ENCODE measurements around the gene DAAM1.

DAAM1 gene

DNA sequence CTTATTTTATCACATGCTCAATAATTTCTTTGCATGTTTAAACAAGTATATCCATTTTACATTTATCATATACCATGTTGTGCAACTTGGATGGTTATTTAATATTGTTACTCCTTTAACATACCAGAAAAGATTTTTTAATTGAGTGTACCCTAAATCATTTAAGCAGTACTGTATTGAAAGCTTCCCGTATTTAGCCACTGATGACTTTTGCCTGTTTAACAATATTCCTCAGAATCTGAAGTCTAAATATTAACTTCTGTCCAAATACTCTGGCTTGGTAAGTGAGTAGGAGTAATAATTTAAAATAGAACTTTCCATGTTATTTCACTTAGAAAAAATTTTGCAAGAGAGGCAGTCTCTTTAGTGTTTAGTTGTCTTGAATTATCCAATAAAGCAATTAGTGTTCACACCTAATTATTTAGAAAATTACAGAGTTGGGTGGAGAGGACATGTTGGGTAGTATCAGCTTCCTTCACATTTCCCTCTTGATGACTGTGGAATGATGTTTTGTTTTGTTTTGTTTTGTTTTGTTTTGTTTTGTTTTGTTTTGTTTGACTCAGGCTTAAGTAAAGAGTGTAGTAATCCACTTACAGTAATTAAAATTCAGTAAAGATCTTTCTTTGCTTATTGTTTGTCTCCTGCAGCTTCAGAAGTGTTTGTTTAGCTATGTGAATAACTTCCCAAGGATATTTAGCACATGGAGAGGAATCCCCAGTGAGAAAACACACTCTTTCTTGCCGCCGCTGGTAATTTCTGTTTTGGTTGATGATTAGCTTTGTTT lies 59.5 kb downstream of the DAAM1 start:
- no peak overlapping the region for H3K27ac ChIP-seq
- no peak overlapping the region for H3K4me3 ChIP-seq (ENCODE audit: low read depth in 1 of 2, low read length in 1 of 2)
- H3K4me1 ChIP-seq (ENCODE audit: control insufficient read depth in 1 of 2, insufficient read depth in 1 of 2, low read depth in 1 of 2, low read length in 1 of 2), result no peaks in the 10 kb centered on the region
- H3K9me3 ChIP-seq, result no peaks in the 10 kb centered on the region
- no peaks in the 10 kb centered on the region for H3K36me3 ChIP-seq
- no peaks in the 10 kb centered on the region for H3K27me3 ChIP-seq
- TF ChIP-seq, protein P1, sequence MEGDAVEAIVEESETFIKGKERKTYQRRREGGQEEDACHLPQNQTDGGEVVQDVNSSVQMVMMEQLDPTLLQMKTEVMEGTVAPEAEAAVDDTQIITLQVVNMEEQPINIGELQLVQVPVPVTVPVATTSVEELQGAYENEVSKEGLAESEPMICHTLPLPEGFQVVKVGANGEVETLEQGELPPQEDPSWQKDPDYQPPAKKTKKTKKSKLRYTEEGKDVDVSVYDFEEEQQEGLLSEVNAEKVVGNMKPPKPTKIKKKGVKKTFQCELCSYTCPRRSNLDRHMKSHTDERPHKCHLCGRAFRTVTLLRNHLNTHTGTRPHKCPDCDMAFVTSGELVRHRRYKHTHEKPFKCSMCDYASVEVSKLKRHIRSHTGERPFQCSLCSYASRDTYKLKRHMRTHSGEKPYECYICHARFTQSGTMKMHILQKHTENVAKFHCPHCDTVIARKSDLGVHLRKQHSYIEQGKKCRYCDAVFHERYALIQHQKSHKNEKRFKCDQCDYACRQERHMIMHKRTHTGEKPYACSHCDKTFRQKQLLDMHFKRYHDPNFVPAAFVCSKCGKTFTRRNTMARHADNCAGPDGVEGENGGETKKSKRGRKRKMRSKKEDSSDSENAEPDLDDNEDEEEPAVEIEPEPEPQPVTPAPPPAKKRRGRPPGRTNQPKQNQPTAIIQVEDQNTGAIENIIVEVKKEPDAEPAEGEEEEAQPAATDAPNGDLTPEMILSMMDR (IDR thresholded peaks at IDR 0.05), result no peak

GRCh38 chr14:59249029-59249428 lies 60.6 kb downstream of the DAAM1 start:
- Histone ChIP-seq H3K4me1 (ENCODE audit: control insufficient read depth in 1 of 2, insufficient read depth in 1 of 2, low read depth in 1 of 2, low read length in 1 of 2) (peaks cover 0 to 1% of the 10 kb centered on the region in 2 experiments), H3K27ac (no peak overlapping the region), H3K36me3 (no peaks in the 10 kb centered on the region), H3K27me3 (no peaks in the 10 kb centered on the region), H3K9me3 (no peaks in the 10 kb centered on the region), H3K4me3 (ENCODE audit: low read depth in 1 of 2, low read length in 1 of 2) (no peak overlapping the region)
- TF ChIP-seq, protein P1 (IDR thresholded peaks at IDR 0.05), result no peak

DNA sequence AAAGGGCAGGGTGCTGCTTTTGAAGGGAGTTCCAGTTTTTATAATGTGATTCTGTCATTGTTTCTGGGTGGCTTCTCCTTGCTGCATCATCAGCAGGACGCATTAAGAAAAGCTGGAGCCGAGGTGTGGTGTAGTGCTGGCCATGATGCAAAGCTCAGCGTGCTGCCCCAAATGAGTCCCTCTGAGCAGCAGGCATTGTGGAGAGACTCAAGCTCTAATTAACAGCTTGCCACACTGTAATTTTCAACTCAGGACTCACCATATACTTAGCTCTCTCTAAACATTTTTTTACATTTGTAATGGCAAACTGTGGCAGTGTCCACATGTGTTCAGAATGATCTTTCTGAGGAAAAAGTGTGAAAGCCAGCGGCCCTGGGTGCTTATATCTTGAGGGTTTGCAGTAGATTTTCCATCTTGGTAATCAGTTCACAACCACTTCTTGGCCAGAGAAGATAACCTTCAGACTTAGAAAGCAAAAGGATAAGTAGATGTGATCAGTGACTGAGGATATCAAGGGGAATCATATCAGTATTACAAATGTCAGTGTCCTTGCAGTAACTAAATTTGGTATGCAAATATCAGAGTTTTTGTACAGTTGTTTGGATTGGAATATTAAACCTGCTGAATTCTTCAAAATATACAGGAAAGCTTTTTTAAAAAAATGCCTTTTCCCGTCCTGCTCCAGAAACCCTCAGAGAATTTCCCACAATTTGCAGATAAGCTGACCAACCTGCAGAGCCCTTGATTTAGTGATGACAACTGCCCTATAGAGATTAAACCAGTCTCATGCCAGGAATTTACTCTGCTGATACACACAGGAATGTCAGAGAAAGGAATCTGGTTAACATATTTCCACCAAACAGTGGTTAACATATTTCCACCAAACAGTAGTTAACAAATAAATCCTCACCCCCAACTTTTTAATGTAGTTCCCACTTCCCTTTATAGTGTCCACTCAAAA lies 63.6 kb downstream of the DAAM1 start:
- H3K36me3 ChIP-seq, result no peaks in the 10 kb centered on the region
- H3K9me3 ChIP-seq, result no peaks in the 10 kb centered on the region
- TF ChIP-seq, protein P1 (IDR thresholded peaks at IDR 0.05), result no peak
- H3K27me3 ChIP-seq, result no peaks in the 10 kb centered on the region
- no peak overlapping the region for H3K4me3 ChIP-seq (ENCODE audit: low read depth in 1 of 2, low read length in 1 of 2)
- peaks cover 13 to 20% of the 10 kb centered on the region in 2 experiments for H3K4me1 ChIP-seq (ENCODE audit: control insufficient read depth in 1 of 2, insufficient read depth in 1 of 2, low read depth in 1 of 2, low read length in 1 of 2)
- H3K27ac ChIP-seq, result no peak overlapping the region

DNA sequence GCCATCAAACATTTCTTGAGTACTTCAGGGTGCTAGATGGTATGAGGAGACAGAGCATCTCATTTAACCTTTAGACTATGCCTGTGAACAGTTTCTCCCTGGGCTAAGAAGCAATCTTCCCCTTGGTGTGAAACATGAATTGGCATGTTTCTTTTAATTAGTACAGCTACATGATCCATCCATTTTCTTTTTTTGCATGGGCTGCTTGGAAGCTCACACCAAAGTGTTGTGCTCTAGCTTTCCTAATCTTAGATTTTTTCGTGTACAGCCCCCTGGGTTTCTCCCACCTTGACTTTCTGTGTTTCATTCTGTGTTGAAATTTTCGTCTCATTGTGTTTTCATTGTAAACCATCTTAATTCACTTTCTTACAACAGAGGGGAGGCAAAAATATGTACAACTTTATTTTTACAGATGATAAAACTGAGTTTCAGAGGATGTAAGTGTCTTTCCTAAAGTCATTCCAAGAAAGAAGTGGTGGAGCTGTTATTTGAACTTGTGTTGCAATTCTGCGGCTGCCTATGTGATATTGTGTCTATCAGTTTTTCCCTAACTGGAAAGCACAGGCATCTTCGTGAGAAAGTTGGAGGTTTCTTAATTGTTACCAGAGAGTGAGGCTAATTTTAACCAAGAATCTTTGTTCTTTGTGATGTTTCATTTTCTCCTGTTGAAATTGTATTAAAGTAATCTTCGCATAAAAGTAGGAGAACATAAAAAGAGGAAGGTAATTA lies 64.5 kb downstream of the DAAM1 start:
- Histone ChIP-seq H3K9me3 (no peaks in the 10 kb centered on the region), H3K4me1 (ENCODE audit: control insufficient read depth in 1 of 2, insufficient read depth in 1 of 2, low read depth in 1 of 2, low read length in 1 of 2) (peaks cover 13 to 20% of the 10 kb centered on the region in 2 experiments), H3K27ac (no peak overlapping the region), H3K4me3 (ENCODE audit: low read depth in 1 of 2, low read length in 1 of 2) (no peak overlapping the region), H3K36me3 (no peaks in the 10 kb centered on the region), H3K27me3 (no peaks in the 10 kb centered on the region)
- TF ChIP-seq, protein P1 (IDR thresholded peaks at IDR 0.05), result no peak

- TF ChIP-seq, protein P1 (IDR thresholded peaks at IDR 0.05), result no peak
- no peaks in the 10 kb centered on the region for H3K9me3 ChIP-seq
These were observed 65.1 kb downstream of the DAAM1 start for GRCh38 chr14:59253527-59253926.

More at GRCh38 chr14:59253527-59253926, 65.1 kb downstream of the DAAM1 start:
- Histone ChIP-seq H3K4me3 (ENCODE audit: low read depth in 1 of 2, low read length in 1 of 2) (no peak overlapping the region), H3K4me1 (ENCODE audit: control insufficient read depth in 1 of 2, insufficient read depth in 1 of 2, low read depth in 1 of 2, low read length in 1 of 2) (peaks cover 13 to 20% of the 10 kb centered on the region in 2 experiments), H3K27ac (no peak overlapping the region), H3K27me3 (no peaks in the 10 kb centered on the region), H3K36me3 (no peaks in the 10 kb centered on the region)

Data from neutrophil (primary cell).